Keratinocyte (primary cell): ENCODE results near the gene SOWAHD.

ENCODE experiments used
- EZH2 ChIP-seq: IDR thresholded peaks from one replicate; pipeline ENCODE4 v1.6.1; 2012; ENCODE audit warnings: inconsistent platforms, mild to moderate bottlenecking, low read length, moderate library complexity
- TF ChIP-seq, protein P1 (sequence below), 3 experiments: IDR thresholded peaks in 1 of 3; conservative IDR thresholded peaks in 1 of 3; optimal IDR thresholded peaks in 1 of 3; 2 replicates in 2 of 3; 3 replicates in 1 of 3; pipeline versions ENCODE3 to v1.5.1; 2011; ENCODE audit warnings: low read length in 3 of 3, mild to moderate bottlenecking in 3 of 3, moderate library complexity in 2 of 3, control low read depth in 1 of 3, inconsistent platforms in 1 of 3; ENCODE audit not compliant: insufficient read depth in 2 of 3; ENCODE audit errors: extremely low read depth in 1 of 3

- TF ChIP-seq, protein P1, sequence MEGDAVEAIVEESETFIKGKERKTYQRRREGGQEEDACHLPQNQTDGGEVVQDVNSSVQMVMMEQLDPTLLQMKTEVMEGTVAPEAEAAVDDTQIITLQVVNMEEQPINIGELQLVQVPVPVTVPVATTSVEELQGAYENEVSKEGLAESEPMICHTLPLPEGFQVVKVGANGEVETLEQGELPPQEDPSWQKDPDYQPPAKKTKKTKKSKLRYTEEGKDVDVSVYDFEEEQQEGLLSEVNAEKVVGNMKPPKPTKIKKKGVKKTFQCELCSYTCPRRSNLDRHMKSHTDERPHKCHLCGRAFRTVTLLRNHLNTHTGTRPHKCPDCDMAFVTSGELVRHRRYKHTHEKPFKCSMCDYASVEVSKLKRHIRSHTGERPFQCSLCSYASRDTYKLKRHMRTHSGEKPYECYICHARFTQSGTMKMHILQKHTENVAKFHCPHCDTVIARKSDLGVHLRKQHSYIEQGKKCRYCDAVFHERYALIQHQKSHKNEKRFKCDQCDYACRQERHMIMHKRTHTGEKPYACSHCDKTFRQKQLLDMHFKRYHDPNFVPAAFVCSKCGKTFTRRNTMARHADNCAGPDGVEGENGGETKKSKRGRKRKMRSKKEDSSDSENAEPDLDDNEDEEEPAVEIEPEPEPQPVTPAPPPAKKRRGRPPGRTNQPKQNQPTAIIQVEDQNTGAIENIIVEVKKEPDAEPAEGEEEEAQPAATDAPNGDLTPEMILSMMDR (optimal IDR thresholded peaks at IDR 0.05 in 1 of 3, IDR thresholded peaks at IDR 0.05 in 1 of 3, conservative IDR thresholded peaks at IDR 0.05 in 1 of 3; ENCODE audit: extremely low read depth in 1 of 3, insufficient read depth in 2 of 3, low read length in 3 of 3), result no peak
- no peak for TF ChIP-seq EZH2
These were observed 29.9 kb upstream of the SOWAHD start for GRCh38 chrX:119728487-119728886.
